MM.1S (cell line): Measurements from ENCODE around the gene RPL14.

ENCODE experiments used
- EZH2 ChIP-seq: fragments of 300-600 bp; sonication (generic); optimal IDR thresholded peaks from 2 replicates; pipeline ENCODE3; 2017; ENCODE audit warnings: low read depth, mild to moderate bottlenecking, antibody characterized with exemption, low read length, mixed read lengths
- TF ChIP-seq, protein P1 (sequence below): fragments of 300-600 bp; sonication (generic); IDR thresholded peaks from 2 replicates; pipeline ENCODE4 v1.5.1; 2016; ENCODE audit warnings: antibody characterized with exemption, low read length, mixed read lengths

- no peak for TF ChIP-seq EZH2
- TF ChIP-seq, protein P1, sequence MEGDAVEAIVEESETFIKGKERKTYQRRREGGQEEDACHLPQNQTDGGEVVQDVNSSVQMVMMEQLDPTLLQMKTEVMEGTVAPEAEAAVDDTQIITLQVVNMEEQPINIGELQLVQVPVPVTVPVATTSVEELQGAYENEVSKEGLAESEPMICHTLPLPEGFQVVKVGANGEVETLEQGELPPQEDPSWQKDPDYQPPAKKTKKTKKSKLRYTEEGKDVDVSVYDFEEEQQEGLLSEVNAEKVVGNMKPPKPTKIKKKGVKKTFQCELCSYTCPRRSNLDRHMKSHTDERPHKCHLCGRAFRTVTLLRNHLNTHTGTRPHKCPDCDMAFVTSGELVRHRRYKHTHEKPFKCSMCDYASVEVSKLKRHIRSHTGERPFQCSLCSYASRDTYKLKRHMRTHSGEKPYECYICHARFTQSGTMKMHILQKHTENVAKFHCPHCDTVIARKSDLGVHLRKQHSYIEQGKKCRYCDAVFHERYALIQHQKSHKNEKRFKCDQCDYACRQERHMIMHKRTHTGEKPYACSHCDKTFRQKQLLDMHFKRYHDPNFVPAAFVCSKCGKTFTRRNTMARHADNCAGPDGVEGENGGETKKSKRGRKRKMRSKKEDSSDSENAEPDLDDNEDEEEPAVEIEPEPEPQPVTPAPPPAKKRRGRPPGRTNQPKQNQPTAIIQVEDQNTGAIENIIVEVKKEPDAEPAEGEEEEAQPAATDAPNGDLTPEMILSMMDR: no peak
Measured at GRCh38 chr3:40445062-40445461, 12.1 kb upstream of the RPL14 start.
